Measurements from ENCODE around the gene SLAMF6. TPM values are rescaled to one million over a fixed set of nuclear protein-coding genes. Genes with fewer than 3 reads are reported as not detected.
A peak's percentile ranks its signal among the peaks of the same experiment; 100 is the strongest.
"Not testable (repeated sequence)": the region's sequence is repeated elsewhere in the genome, so short reads cannot be mapped to it uniquely, and the experiment has no call there.

The SLAMF6 gene
- total RNA-seq, result not detected in 2 replicates
- polyA plus RNA-seq (2012), result not detected

- no peak for DNase-seq (ENCODE audit: low read depth)
Measured at GRCh38 chr1:160522622-160523345, at the start of gene SLAMF6. TSS of gene SLAMF6 (minus strand) at chr1:160523255. CDS start at chr1:160523192, 63 bp downstream.

GRCh38 chr1:160570840-160571239, 47.8 kb upstream of the SLAMF6 start:
- DNase-seq (ENCODE audit: low read depth), result no peak

GRCh38 chr1:160569806-160570205, 46.8 kb upstream of the SLAMF6 start:
- DNase-seq (ENCODE audit: low read depth), result no peak

GRCh38 chr1:160567858-160568682, 45.0 kb upstream of the SLAMF6 start:
- DNase-seq (ENCODE audit: low read depth), result no peak

GRCh38 chr1:160567341-160567740, 44.3 kb upstream of the SLAMF6 start:
- DNase-seq (ENCODE audit: low read depth), result no peak

- DNase-seq (ENCODE audit: low read depth), result no peak
Measured at GRCh38 chr1:160565564-160565963, 42.5 kb upstream of the SLAMF6 start.

GRCh38 chr1:160563230-160563629, 40.2 kb upstream of the SLAMF6 start:
- not testable (repeated sequence) for DNase-seq (ENCODE audit: low read depth)

GRCh38 chr1:160562745-160563144, 39.7 kb upstream of the SLAMF6 start:
- DNase-seq (ENCODE audit: low read depth), result not testable (repeated sequence)

- DNase-seq (ENCODE audit: low read depth), result no peak
Measured at GRCh38 chr1:160560806-160561205, 37.8 kb upstream of the SLAMF6 start.

GRCh38 chr1:160560045-160560705, 37.1 kb upstream of the SLAMF6 start:
- no peak for DNase-seq (ENCODE audit: low read depth)

- not testable (repeated sequence) for DNase-seq (ENCODE audit: low read depth)
Measured at GRCh38 chr1:160559437-160559836, 36.4 kb upstream of the SLAMF6 start.

GRCh38 chr1:160558660-160559380, 35.8 kb upstream of the SLAMF6 start:
- no peak for DNase-seq (ENCODE audit: low read depth)

GRCh38 chr1:160553778-160554177, 30.7 kb upstream of the SLAMF6 start:
- DNase-seq (ENCODE audit: low read depth), result no peak

GRCh38 chr1:160552425-160552824, 29.4 kb upstream of the SLAMF6 start:
- no peak for DNase-seq (ENCODE audit: low read depth)

- DNase-seq (ENCODE audit: low read depth), result no peak
Measured at GRCh38 chr1:160550572-160551034, 27.5 kb upstream of the SLAMF6 start.

- DNase-seq (ENCODE audit: low read depth), result no peak
Measured at GRCh38 chr1:160549665-160550006, 26.6 kb upstream of the SLAMF6 start.

- DNase-seq (ENCODE audit: low read depth), result no peak
Measured at GRCh38 chr1:160548960-160549664, 26.1 kb upstream of the SLAMF6 start.

GRCh38 chr1:160548183-160548582, 25.1 kb upstream of the SLAMF6 start:
- DNase-seq (ENCODE audit: low read depth), result no peak

- no peak for DNase-seq (ENCODE audit: low read depth)
Measured at GRCh38 chr1:160547422-160547821, 24.4 kb upstream of the SLAMF6 start.

GRCh38 chr1:160546942-160547341, 23.9 kb upstream of the SLAMF6 start:
- DNase-seq (ENCODE audit: low read depth), result no peak

- peak; percentile 11 for DNase-seq (ENCODE audit: low read depth)
Measured at GRCh38 chr1:160544647-160545046, 21.6 kb upstream of the SLAMF6 start.
